T47D (cell line): Measurements from ENCODE around the gene LSM3.

Experiments used
- DNase-seq, 2 experiments: peaks; one replicate each; pipeline versions ENCODE4 v3.0.0 to v3.0.0-alpha.2; 2011 to 2012; ENCODE audit warnings: low read depth in 1 of 2, low spot score in 1 of 2
- JUND ChIP-seq: IDR thresholded peaks from 2 replicates; pipeline ENCODE4 v1.6.1; 2012; ENCODE audit warnings: low read depth
- in situ Hi-C: cut with HindIII; loops from 2 replicates; pipeline ENCODE4 v1.10.0; 2016; ENCODE audit warnings: low sequenced_read_pairs, low pct_unique_long_range_greater_than_20kb

LSM3 gene

DNA sequence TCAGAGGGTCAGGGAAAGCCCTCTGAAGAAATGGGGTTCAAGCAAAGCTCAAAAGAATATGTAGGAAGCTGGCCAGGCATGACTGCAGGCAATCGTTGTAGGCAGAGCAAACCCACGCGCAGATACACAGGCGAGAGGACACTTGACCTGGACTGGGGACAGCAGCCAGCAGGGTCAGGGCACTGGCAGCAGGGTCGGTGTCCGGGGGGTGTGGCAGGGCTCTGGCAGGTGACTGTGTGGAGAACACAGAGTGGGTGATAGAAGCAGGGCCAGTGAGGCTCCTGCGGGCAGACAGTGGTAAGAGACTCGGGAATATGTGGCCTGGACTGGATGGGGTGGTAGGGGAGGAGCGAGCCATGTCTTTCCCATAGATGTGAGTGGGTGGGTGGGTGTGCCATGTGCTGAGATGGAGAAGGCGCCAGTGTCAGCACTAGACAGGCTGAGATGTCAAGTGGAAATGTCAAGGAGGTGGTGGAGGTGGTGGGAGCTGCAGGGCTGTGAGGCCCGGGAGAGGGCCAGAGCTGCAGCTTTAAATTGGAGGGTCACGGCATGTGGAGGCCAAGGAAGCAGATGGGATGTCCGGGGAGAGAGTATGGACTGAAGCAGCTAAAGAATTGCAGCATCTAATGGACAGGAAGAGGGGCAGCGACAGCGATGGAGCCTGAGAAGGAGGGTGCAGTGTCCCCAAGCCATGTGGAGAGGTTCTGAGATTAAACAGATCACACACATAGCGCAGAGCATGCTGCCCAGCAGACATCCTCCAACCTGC lies 40.3 kb upstream of the LSM3 start:
- in situ Hi-C loops = no loop called here
- TF ChIP-seq JUND = no peak
- DNase-seq = no peak

DNA sequence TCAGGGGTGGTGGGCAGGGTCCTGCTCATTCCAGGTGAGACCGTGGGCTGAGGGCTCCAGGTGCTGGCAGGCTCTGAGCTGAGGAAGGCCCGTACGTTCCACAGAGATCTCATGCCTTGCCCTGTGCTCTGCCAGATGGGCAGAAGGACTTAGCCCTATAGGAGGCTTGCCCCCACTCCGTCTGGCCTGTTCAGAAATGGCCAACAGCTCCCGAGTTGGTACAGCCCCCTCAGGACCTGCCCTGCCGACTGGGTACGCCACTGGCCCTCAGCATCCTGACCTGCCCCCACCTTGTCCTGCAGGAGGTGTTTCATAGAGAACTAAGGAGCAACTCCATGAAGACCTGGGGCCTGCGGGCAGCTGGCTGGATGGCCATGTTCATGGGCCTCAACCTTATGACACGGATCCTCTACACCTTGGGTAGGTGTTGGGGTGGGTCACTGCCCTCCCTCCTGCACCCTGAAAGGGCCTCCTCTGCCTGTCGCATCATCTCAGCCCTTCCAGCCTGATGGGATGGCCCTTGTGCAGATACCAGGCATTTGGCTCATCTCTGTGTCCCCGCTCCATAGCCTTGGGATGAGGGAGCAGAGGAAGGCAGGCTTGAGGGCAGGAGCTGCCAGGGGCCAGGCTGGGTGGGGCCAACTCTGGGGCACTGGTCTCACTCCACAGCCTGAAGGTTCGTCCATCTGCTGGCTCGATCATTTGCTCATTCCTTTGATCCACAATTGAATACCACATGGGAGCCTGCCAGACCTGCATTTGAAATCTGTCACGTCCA lies 39.5 kb upstream of the LSM3 start:
- in situ Hi-C loops = no loop called here
- no peak for DNase-seq
- no peak for TF ChIP-seq JUND

DNA sequence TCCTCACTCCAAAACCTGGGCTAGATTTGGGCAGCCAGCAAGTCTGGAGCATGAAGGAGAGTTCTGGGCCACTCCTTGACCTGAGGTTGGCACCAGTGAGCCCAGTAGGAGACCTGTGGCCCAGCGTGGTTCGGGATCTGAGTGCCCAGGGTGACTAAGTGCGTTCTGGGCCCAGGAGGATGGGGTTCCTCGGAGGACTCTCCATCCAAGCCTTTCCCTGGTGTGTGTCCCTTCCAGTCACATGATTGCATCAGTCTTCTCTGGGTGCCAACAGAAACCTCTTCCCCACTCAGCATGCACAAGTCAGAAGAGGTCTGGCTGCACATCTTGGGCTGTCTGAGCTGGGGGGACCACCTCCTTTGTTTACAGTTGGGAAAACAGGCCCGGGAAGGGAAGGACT lies 38.8 kb upstream of the LSM3 start:
- in situ Hi-C loops = no loop called here
- no peak for DNase-seq

DNA sequence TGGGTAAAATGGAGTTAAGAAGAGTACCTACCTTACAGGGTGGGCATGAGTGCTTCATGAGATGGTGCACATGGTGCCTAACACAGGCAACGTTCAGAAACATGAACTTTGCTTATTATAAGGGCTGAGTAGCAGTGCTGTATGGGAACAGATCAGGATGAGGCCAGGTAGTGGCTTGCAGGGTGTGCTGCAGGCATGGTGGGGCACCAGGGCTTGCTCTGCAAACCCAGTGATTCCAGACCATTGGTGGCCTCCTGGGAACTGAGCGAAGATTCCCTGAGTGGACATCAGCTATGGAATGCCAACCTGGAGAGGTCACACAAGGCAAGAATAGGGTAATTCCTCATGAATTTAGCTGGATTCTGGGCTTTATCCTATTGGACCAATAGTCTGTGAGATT lies 37.9 kb upstream of the LSM3 start:
- TF ChIP-seq JUND = no peak
- in situ Hi-C loops = no loop called here

More for the DNA sequence above, 38.8 kb upstream of the LSM3 start:
- TF ChIP-seq JUND = no peak

DNA sequence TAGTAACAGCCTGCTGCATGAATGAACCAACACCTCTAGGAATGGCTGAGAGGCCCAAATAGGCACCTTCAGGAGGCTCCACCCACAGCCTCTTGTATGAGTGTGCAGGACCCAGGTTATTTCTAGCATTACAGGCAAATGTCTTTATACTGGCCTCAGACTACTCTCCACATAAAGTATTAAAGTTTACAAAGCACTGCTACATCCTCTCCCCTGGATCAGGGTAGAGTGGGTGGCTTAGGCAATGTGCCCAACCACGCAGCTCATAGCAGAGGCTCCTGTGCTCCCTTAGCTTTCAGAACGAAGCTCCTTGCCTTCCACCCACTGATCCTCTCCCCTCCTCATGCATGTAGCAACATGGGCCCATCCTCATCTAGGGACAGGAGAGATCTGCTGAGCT lies 37.5 kb upstream of the LSM3 start:
- no peak for TF ChIP-seq JUND
- in situ Hi-C loops = no loop called here
- DNase-seq = no peak

More for the DNA sequence above, 37.9 kb upstream of the LSM3 start:
- DNase-seq = no peak

DNA sequence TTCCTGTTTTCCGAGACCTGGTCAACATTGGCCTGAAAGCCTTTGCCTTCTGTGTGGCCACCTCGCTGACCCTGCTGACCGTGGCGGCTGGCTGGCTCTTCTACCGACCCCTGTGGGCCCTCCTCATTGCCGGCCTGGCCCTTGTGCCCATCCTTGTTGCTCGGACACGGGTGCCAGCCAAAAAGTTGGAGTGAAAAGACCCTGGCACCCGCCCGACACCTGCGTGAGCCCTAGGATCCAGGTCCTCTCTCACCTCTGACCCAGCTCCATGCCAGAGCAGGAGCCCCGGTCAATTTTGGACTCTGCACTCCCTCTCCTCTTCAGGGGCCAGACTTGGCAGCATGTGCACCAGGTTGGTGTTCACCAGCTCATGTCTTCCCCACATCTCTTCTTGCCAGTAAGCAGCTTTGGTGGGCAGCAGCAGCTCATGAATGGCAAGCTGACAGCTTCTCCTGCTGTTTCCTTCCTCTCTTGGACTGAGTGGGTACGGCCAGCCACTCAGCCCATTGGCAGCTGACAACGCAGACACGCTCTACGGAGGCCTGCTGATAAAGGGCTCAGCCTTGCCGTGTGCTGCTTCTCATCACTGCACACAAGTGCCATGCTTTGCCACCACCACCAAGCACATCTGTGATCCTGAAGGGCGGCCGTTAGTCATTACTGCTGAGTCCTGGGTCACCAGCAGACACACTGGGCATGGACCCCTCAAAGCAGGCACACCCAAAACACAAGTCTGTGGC lies 36.8 kb upstream of the LSM3 start:
- in situ Hi-C loops = no loop called here
- DNase-seq = no peak
- TF ChIP-seq JUND = no peak

DNA sequence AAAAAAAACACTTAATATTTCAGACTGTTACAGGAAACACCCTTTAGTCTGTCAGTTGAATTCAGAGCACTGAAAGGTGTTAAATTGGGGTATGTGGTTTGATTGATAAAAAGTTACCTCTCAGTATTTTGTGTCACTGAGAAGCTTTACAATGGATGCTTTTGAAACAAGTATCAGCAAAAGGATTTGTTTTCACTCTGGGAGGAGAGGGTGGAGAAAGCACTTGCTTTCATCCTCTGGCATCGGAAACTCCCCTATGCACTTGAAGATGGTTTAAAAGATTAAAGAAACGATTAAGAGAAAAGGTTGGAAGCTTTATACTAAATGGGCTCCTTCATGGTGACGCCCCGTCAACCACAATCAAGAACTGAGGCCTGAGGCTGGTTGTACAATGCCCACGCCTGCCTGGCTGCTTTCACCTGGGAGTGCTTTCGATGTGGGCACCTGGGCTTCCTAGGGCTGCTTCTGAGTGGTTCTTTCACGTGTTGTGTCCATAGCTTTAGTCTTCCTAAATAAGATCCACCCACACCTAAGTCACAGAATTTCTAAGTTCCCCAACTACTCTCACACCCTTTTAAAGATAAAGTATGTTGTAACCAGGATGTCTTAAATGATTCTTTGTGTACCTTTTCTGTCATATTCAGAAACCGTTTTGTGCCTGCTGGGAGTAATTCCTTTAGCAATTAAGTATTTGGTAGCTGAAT lies 35.9 kb upstream of the LSM3 start:
- no peak for DNase-seq
- 0 out of 2 replicates have a peak, but pooled peaks have one; percentile 4 for TF ChIP-seq JUND
- in situ Hi-C loops = no loop called here

DNA sequence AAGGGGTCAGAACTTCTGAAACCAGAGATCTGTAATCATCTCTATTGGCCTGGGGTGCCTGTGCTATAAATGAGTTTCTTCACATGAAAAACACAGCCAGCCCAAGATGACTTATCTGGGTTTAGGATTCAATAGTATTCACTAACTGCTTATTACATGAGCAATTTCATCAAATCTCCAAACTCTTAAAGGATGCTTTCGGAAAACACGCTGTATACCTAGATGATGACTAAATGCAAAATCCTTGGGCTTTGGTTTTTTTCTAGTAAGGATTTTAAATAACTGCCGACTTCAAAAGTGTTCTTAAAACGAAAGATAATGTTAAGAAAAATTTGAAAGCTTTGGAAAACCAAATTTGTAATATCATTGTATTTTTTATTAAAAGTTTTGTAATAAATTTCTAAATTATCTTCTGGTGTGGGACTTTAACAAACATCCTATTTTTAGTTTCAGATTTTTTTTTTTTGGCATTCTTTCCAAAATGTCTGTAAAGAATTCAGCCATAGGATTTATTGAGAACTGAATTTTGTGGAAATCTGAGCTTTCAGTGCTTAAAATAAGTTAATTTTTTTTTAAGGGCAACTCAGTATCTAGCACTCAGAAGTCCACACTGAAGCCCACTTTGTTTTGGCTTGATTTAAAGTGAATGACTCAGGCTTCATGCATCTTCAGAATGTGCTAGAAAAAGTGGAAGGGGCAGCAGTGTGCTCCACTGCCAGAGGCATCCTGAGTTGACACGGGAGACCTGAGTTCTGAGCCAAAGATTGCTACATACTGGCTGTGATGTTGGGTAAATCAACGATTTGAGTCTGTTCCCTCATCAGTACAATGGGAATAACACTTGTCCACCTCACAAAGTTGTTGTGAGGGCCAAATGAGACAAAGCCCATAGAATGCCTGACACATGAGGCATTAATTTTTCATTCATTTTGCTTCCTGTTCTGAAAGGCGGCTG lies 35.1 kb upstream of the LSM3 start:
- in situ Hi-C loops = no loop called here
- peak; percentile 50; the same call in 1 of the 2 replicates for TF ChIP-seq JUND
- peak in 1 of 2 experiments; percentile 49 for DNase-seq

DNA sequence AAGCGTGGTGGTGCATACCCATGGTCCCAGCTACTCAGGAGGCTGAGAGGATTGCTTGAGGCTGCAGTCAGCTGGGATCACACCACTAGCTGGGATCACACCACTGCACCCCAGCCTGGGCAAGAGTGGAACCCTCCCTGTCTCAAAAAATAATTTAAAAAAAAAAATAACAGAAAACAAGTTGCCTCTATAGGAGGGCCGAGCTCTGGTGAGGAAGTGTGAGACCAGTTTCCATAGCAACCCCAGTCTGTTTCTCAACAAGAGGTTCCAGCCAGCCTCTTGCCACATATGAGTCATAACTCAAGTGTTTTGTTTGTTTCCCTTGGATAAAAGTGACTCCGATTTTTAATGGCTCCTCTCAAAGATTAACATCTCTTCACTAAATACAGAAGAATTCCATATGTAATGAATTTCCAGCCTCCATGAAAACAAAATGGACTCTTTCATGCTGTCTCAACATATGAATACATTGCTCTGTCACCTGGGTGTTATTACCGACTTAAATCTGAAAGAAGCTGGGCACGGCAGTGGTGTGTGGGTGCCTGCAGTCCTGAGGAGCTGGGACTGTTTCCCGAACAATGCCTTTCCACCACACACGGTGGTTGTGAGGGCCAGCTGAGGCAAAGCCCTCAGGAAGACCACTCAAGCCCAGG lies 34.1 kb upstream of the LSM3 start:
- peak; percentile 91 for TF ChIP-seq JUND
- in situ Hi-C loops = no loop called here
- DNase-seq = peak; percentile 89 to 93

DNA sequence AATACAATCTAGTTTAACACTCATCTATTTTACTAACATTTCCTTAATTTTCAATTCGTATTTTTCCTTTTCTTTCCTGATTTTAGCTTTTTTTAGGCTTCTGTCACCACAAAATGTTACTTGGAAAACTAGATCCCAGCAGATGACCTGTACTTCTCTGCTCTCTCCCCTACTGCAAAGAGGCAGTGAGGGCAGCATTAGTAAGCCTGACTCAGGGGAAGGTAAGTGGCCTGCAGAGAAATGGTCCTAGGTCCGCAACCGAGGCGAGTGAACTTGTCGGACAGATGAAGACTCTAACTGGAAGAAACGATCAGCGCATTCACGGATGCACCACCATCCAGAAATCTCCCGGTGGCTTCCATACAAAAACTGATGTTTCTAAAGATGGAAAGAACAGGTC lies 33.4 kb upstream of the LSM3 start:
- TF ChIP-seq JUND = no peak
- in situ Hi-C loops = no loop called here
- DNase-seq = no peak
